HG03135 (cell line): ENCODE data around the gene STX1A.

Source experiments
- ATAC-seq: cut with Tn5 transposase; IDR thresholded peaks from one replicate; pipeline ENCODE4 v1.9.1; 2021; ENCODE audit warnings: mild to moderate bottlenecking, moderate library complexity; ENCODE audit not compliant: unreplicated experiment

The STX1A gene

GRCh38 chr7:73708961-73709549 is 10.4 kb downstream of the STX1A start:
- no peak for ATAC-seq

GRCh38 chr7:73707045-73707631 is 12.3 kb downstream of the STX1A start:
- ATAC-seq, result no peak

- no peak for ATAC-seq
Observed at GRCh38 chr7:73706126-73707044, 13.1 kb downstream of the STX1A start.

- no peak for ATAC-seq
Observed at GRCh38 chr7:73705551-73705920, 13.9 kb downstream of the STX1A start.

- no peak for ATAC-seq
Observed at GRCh38 chr7:73704640-73705550, 14.6 kb downstream of the STX1A start.

GRCh38 chr7:73703757-73704639 is 15.5 kb downstream of the STX1A start:
- no peak for ATAC-seq

- no peak for ATAC-seq
Observed at GRCh38 chr7:73703225-73703624, 16.2 kb downstream of the STX1A start.

GRCh38 chr7:73702665-73703064 is 16.8 kb downstream of the STX1A start:
- ATAC-seq, result no peak

GRCh38 chr7:73702226-73702625 is 17.2 kb downstream of the STX1A start:
- no peak for ATAC-seq

- no peak for ATAC-seq
Observed at GRCh38 chr7:73701357-73701995, 18.0 kb downstream of the STX1A start.

- no peak for ATAC-seq
Observed at GRCh38 chr7:73700581-73701134, 18.8 kb downstream of the STX1A start.

- no peak for ATAC-seq
Observed at GRCh38 chr7:73700069-73700423, 19.4 kb downstream of the STX1A start.

- no peak for ATAC-seq
Observed at GRCh38 chr7:73699370-73700068, 19.9 kb downstream of the STX1A start.

GRCh38 chr7:73698410-73698809 is 21.1 kb downstream of the STX1A start:
- ATAC-seq, result no peak

- ATAC-seq, result no peak
Observed at GRCh38 chr7:73696372-73696771, 23.1 kb downstream of the STX1A start.

- no peak for ATAC-seq
Observed at GRCh38 chr7:73690646-73691045, 28.8 kb downstream of the STX1A start.

GRCh38 chr7:73688288-73688687 is 31.2 kb downstream of the STX1A start:
- ATAC-seq, result no peak

GRCh38 chr7:73685311-73685710 is 34.2 kb downstream of the STX1A start:
- no peak for ATAC-seq
